Epithelial cell of esophagus (primary cell): ENCODE data around the gene ZNF770.

ENCODE experiments used
- DNase-seq: peaks from one replicate; pipeline ENCODE4 v3.0.0; 2010; ENCODE audit warnings: low read depth
- H3K4me3 ChIP-seq: 2 replicates; pipeline ENCODE4 v1.5.1; 2011; ENCODE audit warnings: mild to moderate bottlenecking, low read length, control low read depth
- CTCF ChIP-seq: IDR thresholded peaks from 2 replicates; pipeline ENCODE4 v1.5.1; 2011; ENCODE audit warnings: low read depth, mild to moderate bottlenecking, low read length, control low read depth, inconsistent platforms; ENCODE audit not compliant: insufficient read depth; ENCODE audit errors: missing control alignments

The ZNF770 gene

DNA sequence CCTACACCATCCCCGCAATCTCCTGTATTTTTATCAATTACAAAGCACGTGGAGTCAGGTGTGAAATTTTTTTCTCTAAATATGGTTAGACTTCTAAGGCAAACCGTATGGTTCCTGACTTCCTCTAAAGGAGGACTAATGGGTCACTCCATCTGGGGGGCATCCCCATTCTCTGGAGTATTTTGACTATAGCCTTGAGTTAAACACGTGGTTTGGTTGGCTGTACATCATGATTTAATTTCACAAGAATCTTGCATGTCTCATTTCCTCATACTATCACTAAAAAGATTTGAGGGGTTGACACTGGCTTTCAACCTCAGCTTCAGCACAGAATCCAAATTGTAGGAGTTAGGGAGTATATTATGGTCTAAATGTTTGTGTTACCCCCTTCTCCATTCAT lies 25.3 kb upstream of the ZNF770 start:
- DNase-seq: no peak
- H3K4me3 ChIP-seq: no peak overlapping the region
- no peak for TF ChIP-seq CTCF

- no peak for TF ChIP-seq CTCF
- H3K4me3 ChIP-seq: no peak overlapping the region
- no peak for DNase-seq
Observed at GRCh38 chr15:35007397-35007796, 19.3 kb upstream of the ZNF770 start.

- no peak for DNase-seq
- H3K4me3 ChIP-seq: no peak overlapping the region
- TF ChIP-seq CTCF: no peak
Observed at GRCh38 chr15:35005933-35006332, 17.8 kb upstream of the ZNF770 start.

- no peak for DNase-seq
- no peak overlapping the region for H3K4me3 ChIP-seq
- TF ChIP-seq CTCF: no peak
Observed at GRCh38 chr15:35003928-35004327, 15.8 kb upstream of the ZNF770 start.

GRCh38 chr15:35000511-35000910 lies 12.4 kb upstream of the ZNF770 start:
- H3K4me3 ChIP-seq: no peak overlapping the region
- DNase-seq: peak; percentile 99
- no peak for TF ChIP-seq CTCF

- no peak overlapping the region for H3K4me3 ChIP-seq
- TF ChIP-seq CTCF: no peak
- DNase-seq: peak; percentile 15
Observed at GRCh38 chr15:34999906-35000305, 11.8 kb upstream of the ZNF770 start.

- H3K4me3 ChIP-seq: no peak overlapping the region
- TF ChIP-seq CTCF: no peak
Observed at GRCh38 chr15:34994925-34995324, 6.8 kb upstream of the ZNF770 start.

More at GRCh38 chr15:34994925-34995324, 6.8 kb upstream of the ZNF770 start:
- DNase-seq: peak; percentile 85
